ENCODE results near the gene CDC6. TPM values are rescaled to one million over a fixed set of nuclear protein-coding genes. Genes with fewer than 3 reads are reported as not detected.

The CDC6 gene
- total RNA-seq, 1 donor from 2014 or later, result 4.7 TPM

GRCh38 chr17:40265337-40265736 is 22.3 kb upstream of the CDC6 start:
- peaks cover 4% of the 10 kb centered on the region for H3K36me3 Mint-ChIP-seq (ENCODE audit: unreplicated experiment)
- no peaks in the 10 kb centered on the region for H3K9me3 Mint-ChIP-seq (ENCODE audit: unreplicated experiment)
- TF ChIP-seq CTCF (IDR thresholded peaks at IDR 0.05; ENCODE audit: partially characterized antibody, unreplicated experiment), result no peak
- H3K27ac Mint-ChIP-seq (ENCODE audit: unreplicated experiment), result no peak overlapping the region
- no peaks in the 10 kb centered on the region for H3K4me1 Mint-ChIP-seq (ENCODE audit: low read depth, unreplicated experiment)
- no peak for DNase-seq
- no peaks in the 10 kb centered on the region for H3K27me3 Mint-ChIP-seq (ENCODE audit: unreplicated experiment)
- H3K4me3 Mint-ChIP-seq (ENCODE audit: unreplicated experiment), result no peak overlapping the region

GRCh38 chr17:40266882-40267281 is 20.8 kb upstream of the CDC6 start:
- Mint-ChIP-seq H3K27me3 (ENCODE audit: unreplicated experiment) (no peaks in the 10 kb centered on the region), H3K4me1 (ENCODE audit: low read depth, unreplicated experiment) (no peaks in the 10 kb centered on the region), H3K36me3 (ENCODE audit: unreplicated experiment) (peaks cover 4% of the 10 kb centered on the region), H3K4me3 (ENCODE audit: unreplicated experiment) (no peak overlapping the region), H3K27ac (ENCODE audit: unreplicated experiment) (no peak overlapping the region), H3K9me3 (ENCODE audit: unreplicated experiment) (no peaks in the 10 kb centered on the region)
- DNase-seq, result no peak
- no peak for TF ChIP-seq CTCF (IDR thresholded peaks at IDR 0.05; ENCODE audit: partially characterized antibody, unreplicated experiment)

GRCh38 chr17:40268141-40268712 is 19.5 kb upstream of the CDC6 start:
- TF ChIP-seq CTCF (IDR thresholded peaks at IDR 0.05; ENCODE audit: partially characterized antibody, unreplicated experiment), result no peak
- Mint-ChIP-seq H3K27me3 (ENCODE audit: unreplicated experiment) (no peaks in the 10 kb centered on the region), H3K9me3 (ENCODE audit: unreplicated experiment) (no peaks in the 10 kb centered on the region), H3K36me3 (ENCODE audit: unreplicated experiment) (no peaks in the 10 kb centered on the region), H3K4me1 (ENCODE audit: low read depth, unreplicated experiment) (no peaks in the 10 kb centered on the region), H3K4me3 (ENCODE audit: unreplicated experiment) (no peak overlapping the region), H3K27ac (ENCODE audit: unreplicated experiment) (no peak overlapping the region)
- DNase-seq, result no peak

- DNase-seq, result no peak
- Mint-ChIP-seq H3K4me1 (ENCODE audit: low read depth, unreplicated experiment) (no peaks in the 10 kb centered on the region), H3K9me3 (ENCODE audit: unreplicated experiment) (no peaks in the 10 kb centered on the region), H3K27me3 (ENCODE audit: unreplicated experiment) (no peaks in the 10 kb centered on the region), H3K4me3 (ENCODE audit: unreplicated experiment) (no peak overlapping the region), H3K27ac (ENCODE audit: unreplicated experiment) (no peak overlapping the region), H3K36me3 (ENCODE audit: unreplicated experiment) (no peaks in the 10 kb centered on the region)
- TF ChIP-seq CTCF (IDR thresholded peaks at IDR 0.05; ENCODE audit: partially characterized antibody, unreplicated experiment), result no peak
Measured at GRCh38 chr17:40278414-40278813, 9.3 kb upstream of the CDC6 start.

- TF ChIP-seq CTCF (IDR thresholded peaks at IDR 0.05; ENCODE audit: partially characterized antibody, unreplicated experiment), result no peak
- Mint-ChIP-seq H3K4me1 (ENCODE audit: low read depth, unreplicated experiment) (no peaks in the 10 kb centered on the region), H3K9me3 (ENCODE audit: unreplicated experiment) (no peaks in the 10 kb centered on the region), H3K4me3 (ENCODE audit: unreplicated experiment) (no peak overlapping the region), H3K27me3 (ENCODE audit: unreplicated experiment) (no peaks in the 10 kb centered on the region), H3K27ac (ENCODE audit: unreplicated experiment) (no peak overlapping the region), H3K36me3 (ENCODE audit: unreplicated experiment) (no peaks in the 10 kb centered on the region)
- DNase-seq, result no peak
Measured at GRCh38 chr17:40279402-40279801, 8.3 kb upstream of the CDC6 start.
